Neural cell (in vitro differentiated cells): ENCODE measurements around the gene VWC2.

Experiments
- CTCF ChIP-seq: fragments of 450-650 bp; IDR thresholded peaks from 2 replicates; pipeline ENCODE4 v1.5.1; 2014; ENCODE audit warnings: antibody characterized with exemption, mild to moderate bottlenecking, moderate library complexity; ENCODE audit not compliant: poor library complexity, severe bottlenecking
- EZH2 ChIP-seq: fragments of 200-600, 300-800 bp; shearing (Covaris generic), sonication (generic); IDR thresholded peaks from 2 replicates; pipeline ENCODE4 v1.6.1; 2014; ENCODE audit warnings: antibody characterized with exemption, low read length, borderline replicate concordance, mild to moderate bottlenecking; ENCODE audit not compliant: insufficient read depth, poor library complexity, severe bottlenecking
- POLR2AphosphoS5 ChIP-seq: IDR thresholded peaks from 2 replicates; pipeline ENCODE4 v1.6.1; 2012
- SMC3 ChIP-seq: fragments of 450-650 bp; conservative IDR thresholded peaks from 2 replicates; pipeline ENCODE4 v1.6.1; 2014; ENCODE audit warnings: antibody characterized with exemption, mild to moderate bottlenecking, moderate library complexity; ENCODE audit not compliant: poor library complexity
- TAF1 ChIP-seq: IDR thresholded peaks from 2 replicates; pipeline ENCODE4 v1.6.1; 2012; ENCODE audit warnings: low read depth
- TF ChIP-seq, protein P1 (sequence below): IDR thresholded peaks from 2 replicates; pipeline ENCODE4 v1.6.1; 2012; ENCODE audit warnings: borderline replicate concordance

- no peak for TF ChIP-seq CTCF
- TF ChIP-seq, protein P1, sequence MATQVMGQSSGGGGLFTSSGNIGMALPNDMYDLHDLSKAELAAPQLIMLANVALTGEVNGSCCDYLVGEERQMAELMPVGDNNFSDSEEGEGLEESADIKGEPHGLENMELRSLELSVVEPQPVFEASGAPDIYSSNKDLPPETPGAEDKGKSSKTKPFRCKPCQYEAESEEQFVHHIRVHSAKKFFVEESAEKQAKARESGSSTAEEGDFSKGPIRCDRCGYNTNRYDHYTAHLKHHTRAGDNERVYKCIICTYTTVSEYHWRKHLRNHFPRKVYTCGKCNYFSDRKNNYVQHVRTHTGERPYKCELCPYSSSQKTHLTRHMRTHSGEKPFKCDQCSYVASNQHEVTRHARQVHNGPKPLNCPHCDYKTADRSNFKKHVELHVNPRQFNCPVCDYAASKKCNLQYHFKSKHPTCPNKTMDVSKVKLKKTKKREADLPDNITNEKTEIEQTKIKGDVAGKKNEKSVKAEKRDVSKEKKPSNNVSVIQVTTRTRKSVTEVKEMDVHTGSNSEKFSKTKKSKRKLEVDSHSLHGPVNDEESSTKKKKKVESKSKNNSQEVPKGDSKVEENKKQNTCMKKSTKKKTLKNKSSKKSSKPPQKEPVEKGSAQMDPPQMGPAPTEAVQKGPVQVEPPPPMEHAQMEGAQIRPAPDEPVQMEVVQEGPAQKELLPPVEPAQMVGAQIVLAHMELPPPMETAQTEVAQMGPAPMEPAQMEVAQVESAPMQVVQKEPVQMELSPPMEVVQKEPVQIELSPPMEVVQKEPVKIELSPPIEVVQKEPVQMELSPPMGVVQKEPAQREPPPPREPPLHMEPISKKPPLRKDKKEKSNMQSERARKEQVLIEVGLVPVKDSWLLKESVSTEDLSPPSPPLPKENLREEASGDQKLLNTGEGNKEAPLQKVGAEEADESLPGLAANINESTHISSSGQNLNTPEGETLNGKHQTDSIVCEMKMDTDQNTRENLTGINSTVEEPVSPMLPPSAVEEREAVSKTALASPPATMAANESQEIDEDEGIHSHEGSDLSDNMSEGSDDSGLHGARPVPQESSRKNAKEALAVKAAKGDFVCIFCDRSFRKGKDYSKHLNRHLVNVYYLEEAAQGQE = no peak
- no peak for TF ChIP-seq TAF1
- no peak for TF ChIP-seq POLR2AphosphoS5
- TF ChIP-seq EZH2 = no peak
- no peak for TF ChIP-seq SMC3
Measured at GRCh38 chr7:49780953-49781352, 7.5 kb downstream of the VWC2 start.
